OCI-LY7 (cell line): Measurements from ENCODE around the gene DIPK1A. TPM values are rescaled to one million over a fixed set of nuclear protein-coding genes. Genes with fewer than 3 reads are reported as not detected.

Experiments
- BruUV-seq: library from RNA; stranded (reverse); fragments of 400-500 nt; replicated peaks from 2 replicates; lab custom pipeline; 2021; lab: Mats Ljungman, UMichigan
- CTCF ChIA-PET: fragments of 300-600 bp; sonication (Branson Sonifier 250); formaldehyde crosslinking; loops from one replicate; lab custom pipeline; 2022; ENCODE audit warnings: antibody characterized with exemption; ENCODE audit not compliant: unreplicated experiment; lab: Charles Lee
- POLR2A ChIA-PET: fragments of 300-600 bp; sonication (Branson Sonifier 250); formaldehyde crosslinking; loops from one replicate; lab custom pipeline; 2022; ENCODE audit warnings: antibody characterized with exemption; lab: Charles Lee
- DNase-seq: peaks from one replicate; pipeline ENCODE4 v3.0.0-alpha.2; 2015; ENCODE audit warnings: low spot score
- H2AFZ ChIP-seq: fragments of 200-600 bp; sonication (generic), shearing (Covaris generic); 2 replicates; pipeline ENCODE4 v1.6.1; 2014; ENCODE audit warnings: mild to moderate bottlenecking, antibody characterized with exemption, low read length, moderate library complexity
- H3K27ac ChIP-seq: fragments of 200-600 bp; sonication (generic); 2 replicates; pipeline ENCODE4 v1.5.1; 2014; ENCODE audit warnings: mixed run types, low read depth, mild to moderate bottlenecking, moderate library complexity, low read length, inconsistent platforms; ENCODE audit not compliant: poor library complexity, severe bottlenecking
- H3K36me3 ChIP-seq: fragments of 200-600 bp; sonication (generic); 2 replicates; pipeline ENCODE4 v1.6.1; 2014; ENCODE audit warnings: mild to moderate bottlenecking, antibody characterized with exemption, low read length, moderate library complexity, mixed read lengths; ENCODE audit not compliant: insufficient read depth
- H3K4me1 ChIP-seq: fragments of 200-600 bp; sonication (generic); 2 replicates; pipeline ENCODE4 v1.5.1; 2014; ENCODE audit warnings: mild to moderate bottlenecking, low read length; ENCODE audit not compliant: insufficient read depth, poor library complexity, severe bottlenecking
- H3K4me2 ChIP-seq: fragments of 200-600 bp; sonication (generic); 2 replicates; pipeline ENCODE4 v1.6.1; 2014; ENCODE audit warnings: mild to moderate bottlenecking, low read length
- H3K4me3 ChIP-seq: fragments of 200-600 bp; sonication (generic); 2 replicates; pipeline ENCODE4 v1.5.1; 2014; ENCODE audit warnings: mild to moderate bottlenecking, low read depth, low read length; ENCODE audit not compliant: poor library complexity, severe bottlenecking
- H3K79me2 ChIP-seq: fragments of 200-600 bp; sonication (generic); 2 replicates; pipeline ENCODE4 v1.6.1; 2016; ENCODE audit warnings: low read depth, mild to moderate bottlenecking, low read length, moderate library complexity, mixed read lengths; ENCODE audit not compliant: insufficient read depth
- H3K9me2 ChIP-seq: fragments of 200-600 bp; sonication (generic); 2 replicates; pipeline ENCODE4 v1.6.1; 2016; ENCODE audit warnings: mild to moderate bottlenecking, low read length, mixed read lengths; ENCODE audit not compliant: insufficient read depth
- H3K9me3 ChIP-seq: fragments of 200-600 bp; sonication (generic); 2 replicates; pipeline ENCODE4 v1.6.1; 2014; ENCODE audit warnings: mild to moderate bottlenecking, mixed run types, low read length, mixed read lengths
- H4K20me1 ChIP-seq: fragments of 200-600 bp; sonication (generic); 2 replicates; pipeline ENCODE4 v1.6.1; 2014; ENCODE audit warnings: mild to moderate bottlenecking, antibody characterized with exemption, low read length, moderate library complexity, mixed read lengths; ENCODE audit not compliant: insufficient read depth
- CTCF ChIP-seq: fragments of 200-600 bp; sonication (generic); conservative IDR thresholded peaks from 2 replicates; pipeline ENCODE4 v1.5.1; 2014; ENCODE audit warnings: mild to moderate bottlenecking, antibody characterized with exemption, low read length, moderate library complexity, mixed read lengths
- EZH2phosphoT487 ChIP-seq: fragments of 200-600 bp; sonication (generic); IDR thresholded peaks from 2 replicates; pipeline ENCODE4 v1.6.1; 2018; ENCODE audit warnings: low read depth, borderline replicate concordance, mild to moderate bottlenecking, mixed run types, antibody characterized with exemption, low read length, moderate library complexity, mixed read lengths
- intact Hi-C: fragments of 100-400 bp; cut with micrococcal nuclease; formaldehyde crosslinking; loops from one replicate; pipeline ENCODE4 v1.10.0; 2022; ENCODE audit not compliant: unreplicated experiment
- total RNA-seq, 2 experiments: library from RNA; depleted of rRNA in 1 of 2; stranded (reverse); fragments of >200 nt in 1 of 2; shearing (Covaris generic) in 1 of 2; gene quantifications; 2 replicates each; pipeline ENCODE4 v1.2.3, GENCODE V29; 2014 to 2022

DIPK1A gene
- total RNA-seq, 2 experiments from 2014 or later, result 13.0 to 25.4 TPM

GRCh38 chr1:92993581-92993980, 32.3 kb upstream of the DIPK1A start:
- intact Hi-C loops, result no loop called here
- CTCF ChIA-PET, result interaction anchor here (0.6 to 3.2 kb wide), 19 partner anchors 12 to 245 kb away, joined by 3 to 27 read pairs (median 6); partner anchors contain the start of genes DIPK1A and RPL5
- BruUV-seq, result no TSS peak

GRCh38 chr1:92992877-92993276, 31.6 kb upstream of the DIPK1A start:
- Histone ChIP-seq H3K9me2 (no peaks in the 10 kb centered on the region), H4K20me1 (no peaks in the 10 kb centered on the region), H3K4me2 (no peak overlapping the region), H2AFZ (peak overlapping the region; percentile 70; the same call in 1 of the 2 replicates), H3K9me3 (no peaks in the 10 kb centered on the region), H3K79me2 (no peaks in the 10 kb centered on the region), H3K36me3 (no peaks in the 10 kb centered on the region), H3K27ac (no peak overlapping the region), H3K4me3 (no peak overlapping the region), H3K4me1 (peaks cover 47% of the 10 kb centered on the region)
- ChIA-PET POLR2A (interaction anchor here (1.0 to 3.4 kb wide), 7 partner anchors 12 to 143 kb away, joined by 3 to 39 read pairs (median 7); partner anchors contain the start of gene DIPK1A), CTCF (interaction anchor here (1.0 to 3.2 kb wide), 8 partner anchors 18 to 244 kb away, joined by 3 to 27 read pairs (median 11); partner anchors contain the start of gene DIPK1A)
- TF ChIP-seq CTCF (no peak), EZH2phosphoT487 (no peak)
- no TSS peak for BruUV-seq
- DNase-seq, result no peak
- intact Hi-C loops, result no loop called here

More at GRCh38 chr1:92993581-92993980, 32.3 kb upstream of the DIPK1A start:
- Histone ChIP-seq H3K4me1 (peaks cover 47% of the 10 kb centered on the region), H4K20me1 (no peaks in the 10 kb centered on the region), H3K9me2 (no peaks in the 10 kb centered on the region), H3K9me3 (no peaks in the 10 kb centered on the region), H3K4me2 (peak overlapping the region; percentile 39), H3K27ac (peak overlapping the region; percentile 26), H3K4me3 (no peak overlapping the region), H3K79me2 (no peaks in the 10 kb centered on the region), H2AFZ (peak overlapping the region; percentile 70; the same call in 1 of the 2 replicates), H3K36me3 (no peaks in the 10 kb centered on the region)
- TF ChIP-seq CTCF (no peak), EZH2phosphoT487 (no peak)
- DNase-seq, result no peak
- POLR2A ChIA-PET, result interaction anchor here (0.5 to 3.4 kb wide), 14 partner anchors 18 to 143 kb away, joined by 3 to 39 read pairs (median 6); partner anchors contain the start of gene DIPK1A

GRCh38 chr1:92992054-92992453, 30.8 kb upstream of the DIPK1A start:
- Histone ChIP-seq H2AFZ (no peak overlapping the region), H3K9me3 (no peaks in the 10 kb centered on the region), H3K4me2 (no peak overlapping the region), H3K27ac (no peak overlapping the region), H3K4me3 (no peak overlapping the region), H3K9me2 (no peaks in the 10 kb centered on the region), H3K4me1 (peaks cover 47% of the 10 kb centered on the region), H3K79me2 (no peaks in the 10 kb centered on the region), H4K20me1 (no peaks in the 10 kb centered on the region), H3K36me3 (no peaks in the 10 kb centered on the region)
- no TSS peak for BruUV-seq
- no peak for DNase-seq
- ChIA-PET CTCF (interaction anchor here (1.5 to 3.2 kb wide), 2 partner anchors 19 to 24 kb away, joined by 3 to 20 read pairs; no protein-coding TSS in a partner anchor), POLR2A (interaction anchor here (1.0 to 3.4 kb wide), 4 partner anchors 11 to 34 kb away, joined by 3 to 39 read pairs (median 14); no protein-coding TSS in a partner anchor)
- no peak for TF ChIP-seq CTCF
- no peak for TF ChIP-seq EZH2phosphoT487
- intact Hi-C loops, result no loop called here
